ENCODE measurements around the gene HYAL2. TPM values are rescaled to one million over a fixed set of nuclear protein-coding genes. Genes with fewer than 3 reads are reported as not detected.
"Not testable (repeated sequence)": the region's sequence is repeated elsewhere in the genome, so short reads cannot be mapped to it uniquely, and the experiment has no call there.

HYAL2 gene
- total RNA-seq, 2 experiments from 2014 or later, result 1.5 to 2.1 TPM

DNA sequence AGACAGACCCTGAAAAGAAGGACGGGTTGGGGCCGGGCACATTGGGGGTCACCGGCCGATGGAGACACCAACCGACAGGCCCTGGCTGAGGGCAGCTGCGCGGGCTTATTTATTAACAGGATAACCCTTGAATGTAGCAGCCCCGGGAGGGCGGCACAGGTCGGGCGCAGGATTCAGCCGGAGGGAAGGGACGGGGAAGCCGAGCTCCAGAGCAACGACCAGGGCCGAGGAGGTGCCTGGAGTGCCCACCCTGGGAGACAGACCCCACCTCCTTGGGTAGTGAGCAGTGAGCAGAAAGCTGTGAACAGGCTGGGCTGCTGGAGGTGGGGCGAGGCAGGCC, 45.8 kb downstream of the HYAL2 start:
- Mint-ChIP-seq H3K27me3 (ENCODE audit: low read depth) (peaks cover 32% of the 10 kb centered on the region), H3K4me1 (ENCODE audit: low read depth) (peaks cover 28% of the 10 kb centered on the region), H3K27ac (no peak overlapping the region), H3K36me3 (ENCODE audit: low read depth) (no peaks in the 10 kb centered on the region), H3K4me3 (no peak overlapping the region), H3K9me3 (no peaks in the 10 kb centered on the region)
- intact Hi-C loops (cut with micrococcal nuclease), result no loop called here
- no peak for DNase-seq
- CTCF ChIA-PET, result interaction anchor here (0.6 to 1.4 kb wide), 3 partner anchors 15 to 30 kb away, joined by 4 read pairs; partner anchors contain the start of gene IFRD2

DNA sequence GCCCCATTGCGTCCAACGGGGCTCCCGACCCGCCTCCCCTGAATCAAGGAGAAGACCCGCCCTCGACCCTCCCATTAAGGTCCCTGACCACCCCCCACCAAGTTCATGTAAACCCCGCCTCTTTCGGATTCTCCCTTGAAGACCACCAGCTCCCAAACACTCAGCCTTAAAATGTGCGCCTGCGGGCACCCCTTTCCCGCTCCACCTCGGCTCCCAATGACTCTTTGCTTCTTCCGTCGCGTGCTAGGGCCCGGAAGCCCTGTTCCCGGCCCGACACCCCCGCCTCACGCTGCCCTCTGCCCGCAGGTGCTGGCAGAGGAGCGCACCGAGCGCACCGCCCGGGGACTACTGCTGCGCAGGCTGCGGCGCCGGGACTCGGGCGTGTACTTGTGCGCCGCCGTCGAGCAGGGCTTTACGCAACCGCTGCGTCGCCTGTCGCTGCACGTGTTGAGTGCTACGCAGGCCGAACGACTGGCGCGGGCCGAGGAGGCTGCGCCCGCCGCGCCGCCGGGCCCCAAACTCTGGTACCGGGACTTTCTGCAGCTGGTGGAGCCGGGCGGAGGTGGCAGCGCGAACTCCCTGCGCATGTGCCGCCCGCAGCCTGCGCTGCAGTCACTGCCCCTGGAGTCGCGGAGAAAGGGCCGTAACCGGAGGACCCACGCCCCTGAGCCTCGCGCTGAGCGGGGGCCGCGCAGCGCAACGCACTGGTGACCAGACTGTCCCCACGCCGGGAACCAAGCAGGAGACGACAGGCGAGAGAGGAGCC, 46.4 kb downstream of the HYAL2 start:
- DNase-seq, result peak; percentile 48
- peaks cover 32% of the 10 kb centered on the region for H3K27me3 Mint-ChIP-seq (ENCODE audit: low read depth)
- no peak overlapping the region for H3K27ac Mint-ChIP-seq
- no peaks in the 10 kb centered on the region for H3K36me3 Mint-ChIP-seq (ENCODE audit: low read depth)
- CTCF ChIA-PET, result interaction anchor here (1.0 to 1.7 kb wide), 3 partner anchors 15 to 48 kb away, joined by 4 to 9 read pairs (median 4); partner anchors contain the start of gene IFRD2
- peak overlapping the region; percentile 59 for H3K4me3 Mint-ChIP-seq
- peaks cover 31% of the 10 kb centered on the region for H3K4me1 Mint-ChIP-seq (ENCODE audit: low read depth)
- H3K9me3 Mint-ChIP-seq, result no peaks in the 10 kb centered on the region
- intact Hi-C loops (cut with micrococcal nuclease), result no loop called here

DNA sequence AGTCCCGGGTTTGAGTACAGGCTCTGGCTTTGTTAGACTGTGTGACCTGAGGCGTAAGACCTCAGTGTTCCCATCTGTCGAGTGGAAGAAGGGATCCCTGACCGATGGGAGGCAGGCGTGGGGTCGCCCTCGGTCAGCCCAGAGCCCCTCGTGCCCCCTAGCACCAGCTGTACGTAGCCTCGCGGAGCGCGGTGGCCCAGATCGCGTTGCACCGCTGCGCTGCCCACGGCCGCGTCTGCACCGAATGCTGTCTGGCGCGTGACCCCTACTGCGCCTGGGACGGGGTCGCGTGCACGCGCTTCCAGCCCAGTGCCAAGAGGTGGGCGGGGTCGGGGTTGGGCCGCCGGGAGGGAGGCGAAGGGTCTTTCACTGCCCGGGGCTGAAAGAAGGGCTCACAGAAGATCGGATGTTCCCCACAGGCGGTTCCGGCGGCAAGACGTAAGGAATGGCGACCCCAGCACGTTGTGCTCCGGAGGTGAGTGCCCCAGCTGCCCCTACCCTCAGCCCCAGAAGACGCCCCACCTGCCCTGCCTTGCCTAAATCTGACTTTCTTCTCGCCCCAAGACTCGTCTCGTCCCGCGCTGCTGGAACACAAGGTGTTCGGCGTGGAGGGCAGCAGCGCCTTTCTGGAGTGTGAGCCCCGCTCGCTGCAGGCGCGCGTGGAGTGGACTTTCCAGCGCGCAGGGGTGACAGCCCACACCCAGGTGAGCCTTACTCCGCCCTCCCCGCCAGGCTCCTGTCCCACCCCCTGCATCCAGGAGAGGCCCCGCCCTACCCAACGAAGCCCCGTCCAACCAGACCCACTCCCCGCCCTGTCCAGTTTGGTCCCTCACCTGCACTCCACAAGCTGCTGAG, 47.2 kb downstream of the HYAL2 start:
- intact Hi-C loops (cut with micrococcal nuclease), result no loop called here
- peaks cover 31% of the 10 kb centered on the region for H3K4me1 Mint-ChIP-seq (ENCODE audit: low read depth)
- H3K4me3 Mint-ChIP-seq, result peak overlapping the region; percentile 59

DNA sequence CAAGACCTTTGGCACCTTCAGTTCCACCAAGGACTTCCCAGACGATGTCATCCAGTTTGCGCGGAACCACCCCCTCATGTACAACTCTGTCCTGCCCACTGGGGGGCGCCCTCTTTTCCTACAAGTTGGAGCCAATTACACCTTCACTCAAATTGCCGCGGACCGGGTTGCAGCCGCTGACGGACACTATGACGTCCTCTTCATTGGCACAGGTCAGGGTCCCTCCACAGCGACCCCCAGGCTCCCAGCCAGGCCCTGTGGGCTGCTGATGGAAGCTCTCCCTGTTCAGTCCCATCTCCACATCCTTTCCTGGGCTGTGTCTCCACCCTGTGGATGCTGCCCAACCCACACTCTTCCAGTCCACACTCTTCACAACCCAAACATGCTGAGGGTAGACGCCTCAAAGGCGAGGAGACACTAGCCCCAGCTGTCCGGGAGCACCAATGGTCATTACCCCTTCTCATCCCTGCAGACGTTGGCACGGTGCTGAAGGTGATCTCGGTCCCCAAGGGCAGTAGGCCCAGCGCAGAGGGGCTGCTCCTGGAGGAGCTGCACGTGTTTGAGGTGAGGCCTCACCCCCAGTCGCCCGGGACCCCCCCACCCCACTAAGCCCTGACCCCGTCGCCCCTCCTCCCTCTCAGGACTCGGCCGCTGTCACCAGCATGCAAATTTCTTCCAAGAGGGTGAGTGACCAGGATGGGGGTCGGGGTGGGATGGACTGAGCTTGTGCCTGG, 48.0 kb downstream of the HYAL2 start:
- peaks cover 31% of the 10 kb centered on the region for H3K4me1 Mint-ChIP-seq (ENCODE audit: low read depth)
- peak; percentile 87 for DNase-seq
- no peak overlapping the region for H3K27ac Mint-ChIP-seq
- H3K9me3 Mint-ChIP-seq, result no peaks in the 10 kb centered on the region
- CTCF ChIA-PET, result interaction anchor here (0.7 to 2.7 kb wide), 14 partner anchors 10 to 155 kb away, joined by 3 to 16 read pairs (median 4); partner anchors contain the start of genes HYAL3 and NAA80
- peaks cover 32% of the 10 kb centered on the region for H3K27me3 Mint-ChIP-seq (ENCODE audit: low read depth)
- H3K36me3 Mint-ChIP-seq (ENCODE audit: low read depth), result no peaks in the 10 kb centered on the region
- intact Hi-C loops (cut with micrococcal nuclease), result loop anchor here (1.0 kb wide), 2 partner anchors 50 to 276 kb away; no protein-coding TSS in a partner anchor
- H3K4me3 Mint-ChIP-seq, result no peak overlapping the region

More for the DNA sequence above, 47.2 kb downstream of the HYAL2 start:
- CTCF ChIA-PET, result interaction anchor here (0.7 to 2.7 kb wide), 16 partner anchors 9 to 156 kb away, joined by 3 to 16 read pairs (median 4); partner anchors contain the start of genes HYAL3, IFRD2 and NAA80
- Mint-ChIP-seq H3K9me3 (no peaks in the 10 kb centered on the region), H3K27me3 (ENCODE audit: low read depth) (peaks cover 32% of the 10 kb centered on the region), H3K27ac (no peak overlapping the region), H3K36me3 (ENCODE audit: low read depth) (no peaks in the 10 kb centered on the region)
- DNase-seq, result no peak

DNA sequence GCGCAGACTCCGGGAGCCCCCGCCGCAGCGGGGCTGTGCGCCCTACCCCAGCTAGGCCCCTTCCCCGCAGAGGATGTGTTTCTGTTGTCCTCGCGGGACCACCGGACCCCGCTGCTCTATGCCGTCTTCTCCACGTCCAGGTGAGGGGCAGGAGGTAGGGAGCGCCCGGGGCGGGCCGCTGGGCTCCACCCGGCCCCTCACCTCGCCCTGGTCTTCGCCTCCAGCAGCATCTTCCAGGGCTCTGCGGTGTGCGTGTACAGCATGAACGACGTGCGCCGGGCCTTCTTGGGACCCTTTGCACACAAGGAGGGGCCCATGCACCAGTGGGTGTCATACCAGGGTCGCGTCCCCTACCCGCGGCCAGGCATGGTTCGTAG, 48.9 kb downstream of the HYAL2 start:
- H3K27me3 Mint-ChIP-seq (ENCODE audit: low read depth), result peaks cover 32% of the 10 kb centered on the region
- H3K36me3 Mint-ChIP-seq (ENCODE audit: low read depth), result no peaks in the 10 kb centered on the region
- CTCF ChIA-PET, result interaction anchor here (0.7 to 2.7 kb wide), 3 partner anchors 18 to 141 kb away, joined by 3 to 16 read pairs (median 8); no protein-coding TSS in a partner anchor
- H3K4me3 Mint-ChIP-seq, result no peak overlapping the region
- H3K4me1 Mint-ChIP-seq (ENCODE audit: low read depth), result peaks cover 31% of the 10 kb centered on the region
- H3K9me3 Mint-ChIP-seq, result no peaks in the 10 kb centered on the region
- no peak overlapping the region for H3K27ac Mint-ChIP-seq
- DNase-seq, result no peak
- intact Hi-C loops (cut with micrococcal nuclease), result loop anchor here (1.0 kb wide), 7 partner anchors 13 to 277 kb away; no protein-coding TSS in a partner anchor

DNA sequence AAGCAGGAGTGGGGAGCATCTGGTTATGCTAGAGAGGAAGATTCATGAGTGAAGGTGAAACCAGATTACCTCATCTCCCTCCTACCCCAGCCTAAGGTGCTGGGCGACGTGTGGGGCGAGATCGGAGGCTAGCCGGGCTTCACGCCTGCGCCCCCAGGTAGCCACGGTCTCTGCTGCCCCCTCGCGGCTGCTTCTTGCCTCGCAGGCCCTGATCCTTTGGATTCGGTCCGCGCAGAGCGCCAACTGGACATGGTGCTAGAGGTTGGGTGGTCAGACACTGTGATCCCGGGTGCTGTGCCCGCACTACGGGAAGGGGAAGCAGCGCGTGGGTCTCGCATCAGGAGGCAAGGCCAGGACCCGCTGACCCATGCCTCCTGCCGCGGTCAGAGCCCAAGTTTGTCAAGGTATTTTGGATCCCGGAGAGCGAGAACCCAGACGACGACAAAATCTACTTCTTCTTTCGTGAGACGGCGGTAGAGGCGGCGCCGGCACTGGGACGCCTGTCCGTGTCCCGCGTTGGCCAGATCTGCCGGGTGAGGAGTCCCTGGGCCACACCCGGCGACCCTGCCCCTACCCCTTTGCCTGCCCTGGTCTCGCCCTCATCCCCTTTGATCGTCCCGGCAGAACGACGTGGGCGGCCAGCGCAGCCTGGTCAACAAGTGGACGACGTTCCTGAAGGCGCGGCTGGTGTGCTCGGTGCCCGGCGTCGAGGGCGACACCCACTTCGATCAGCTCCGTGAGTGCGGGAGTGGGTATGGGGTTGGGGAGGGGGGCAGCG, 49.4 kb downstream of the HYAL2 start:
- CTCF ChIA-PET, result interaction anchor here (0.7 to 2.7 kb wide), 13 partner anchors 10 to 1252 kb away, joined by 3 to 18 read pairs (median 7); partner anchors contain the start of gene GNAT1
- Mint-ChIP-seq H3K4me1 (ENCODE audit: low read depth) (peaks cover 31% of the 10 kb centered on the region), H3K27me3 (ENCODE audit: low read depth) (peaks cover 34% of the 10 kb centered on the region), H3K27ac (no peak overlapping the region), H3K36me3 (ENCODE audit: low read depth) (no peaks in the 10 kb centered on the region), H3K4me3 (peak overlapping the region; percentile 39), H3K9me3 (no peaks in the 10 kb centered on the region)
- intact Hi-C loops (cut with micrococcal nuclease), result loop anchor here (1.0 kb wide), 5 partner anchors 13 to 152 kb away; no protein-coding TSS in a partner anchor
- DNase-seq, result peak; percentile 93

DNA sequence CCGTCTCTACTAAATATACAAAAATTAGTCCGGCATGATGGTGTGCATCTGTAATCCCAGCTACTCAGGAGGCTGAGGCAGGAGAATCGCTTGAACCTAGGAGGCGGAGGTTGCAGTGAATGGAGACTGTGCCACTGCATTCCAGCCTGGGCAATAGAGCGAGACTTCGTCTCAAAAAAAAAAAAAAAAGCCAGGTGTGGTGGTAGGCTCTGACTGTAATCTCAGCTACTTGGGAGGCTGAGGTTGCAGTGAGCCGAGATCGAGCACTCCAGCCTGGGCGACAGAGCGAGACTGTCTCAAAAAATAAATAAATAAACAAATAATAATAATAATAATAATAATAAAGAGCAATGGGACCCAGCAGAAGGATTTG, 50.0 kb downstream of the HYAL2 start:
- intact Hi-C loops (cut with micrococcal nuclease); H3K9me3 Mint-ChIP-seq: not testable (repeated sequence)
- CTCF ChIA-PET, result interaction anchor here (0.6 to 2.7 kb wide), 14 partner anchors 9 to 1251 kb away, joined by 3 to 18 read pairs (median 4); partner anchors contain the start of genes GNAT1 and RASSF1

DNA sequence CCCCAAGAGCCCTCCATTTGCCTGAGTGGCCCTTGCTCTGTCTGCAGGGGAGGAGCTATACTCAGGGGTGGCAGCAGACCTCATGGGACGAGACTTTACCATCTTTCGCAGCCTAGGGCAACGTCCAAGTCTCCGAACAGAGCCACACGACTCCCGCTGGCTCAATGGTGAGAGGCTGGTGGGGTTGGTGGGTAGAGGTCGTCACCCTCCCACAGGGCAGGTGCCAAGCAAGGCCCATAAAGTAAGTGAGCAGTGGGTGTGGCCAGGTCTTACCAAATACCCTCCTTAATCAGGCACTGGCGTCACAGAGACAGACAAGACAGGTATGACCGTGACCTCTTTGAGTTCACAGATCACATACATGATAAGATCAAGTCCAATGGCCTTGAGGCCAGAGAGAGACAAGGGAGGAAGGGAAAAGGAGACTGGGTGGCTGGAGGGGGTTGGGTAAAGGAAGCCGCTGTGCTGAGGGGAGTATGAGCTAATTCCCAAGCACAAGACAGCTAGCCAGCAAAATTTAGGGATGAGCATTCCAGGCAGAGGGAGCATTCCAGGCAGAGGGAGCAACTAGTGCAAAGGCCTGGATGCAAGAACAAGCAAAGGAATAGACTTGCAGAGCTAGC, 51.1 kb downstream of the HYAL2 start:
- peaks cover 31% of the 10 kb centered on the region for H3K4me1 Mint-ChIP-seq (ENCODE audit: low read depth)
- intact Hi-C loops (cut with micrococcal nuclease), result no loop called here
- CTCF ChIA-PET, result interaction anchor here (0.9 to 2.7 kb wide), 12 partner anchors 8 to 149 kb away, joined by 3 to 18 read pairs (median 4); partner anchors contain the start of genes GNAT1, LSMEM2 and RASSF1
- H3K36me3 Mint-ChIP-seq (ENCODE audit: low read depth), result no peaks in the 10 kb centered on the region
- DNase-seq, result no peak
- no peak overlapping the region for H3K27ac Mint-ChIP-seq
- no peaks in the 10 kb centered on the region for H3K9me3 Mint-ChIP-seq
- H3K27me3 Mint-ChIP-seq (ENCODE audit: low read depth), result peaks cover 34% of the 10 kb centered on the region
- H3K4me3 Mint-ChIP-seq, result no peak overlapping the region

More for the DNA sequence above, 50.0 kb downstream of the HYAL2 start:
- DNase-seq; H3K36me3 Mint-ChIP-seq (ENCODE audit: low read depth); H3K4me3 Mint-ChIP-seq; H3K27ac Mint-ChIP-seq: not testable (repeated sequence)
- Mint-ChIP-seq H3K27me3 (ENCODE audit: low read depth) (peaks cover 34% of the 10 kb centered on the region), H3K4me1 (ENCODE audit: low read depth) (peaks cover 31% of the 10 kb centered on the region)

DNA sequence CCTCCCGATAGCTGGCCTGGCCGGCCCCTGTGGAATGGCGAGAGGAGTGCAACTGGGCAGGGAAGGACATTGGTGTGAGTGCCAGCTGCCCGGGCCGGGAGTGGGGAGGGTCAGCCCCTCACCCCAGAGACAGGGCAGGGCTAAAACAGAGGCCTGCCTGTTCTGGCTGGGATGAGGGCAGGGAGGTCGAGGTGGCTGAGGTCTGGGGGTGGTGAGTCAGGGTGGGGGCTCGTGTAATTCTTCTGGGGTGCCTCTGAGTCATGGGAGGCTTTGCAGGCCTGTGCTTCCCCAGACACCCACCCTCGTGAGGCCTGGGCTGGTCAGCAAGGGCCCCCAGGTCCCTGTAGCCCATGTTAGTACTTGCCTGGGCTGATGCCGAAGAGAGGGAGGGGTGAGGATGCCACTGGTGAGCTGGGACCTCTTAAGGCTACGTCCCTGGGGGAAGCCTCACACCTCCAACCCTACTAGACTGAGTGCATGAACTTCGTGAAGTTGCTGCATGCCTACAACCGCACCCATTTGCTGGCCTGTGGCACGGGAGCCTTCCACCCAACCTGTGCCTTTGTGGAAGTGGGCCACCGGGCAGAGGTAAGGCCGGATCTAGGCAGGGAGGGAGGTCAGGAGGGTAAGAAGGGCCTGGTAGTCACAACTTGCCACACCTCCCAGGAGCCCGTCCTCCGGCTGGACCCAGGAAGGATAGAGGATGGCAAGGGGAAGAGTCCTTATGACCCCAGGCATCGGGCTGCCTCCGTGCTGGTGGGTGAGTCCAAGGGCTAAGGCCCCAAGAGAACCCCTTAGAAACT, 51.9 kb downstream of the HYAL2 start:
- Mint-ChIP-seq H3K27me3 (ENCODE audit: low read depth) (peaks cover 33% of the 10 kb centered on the region), H3K9me3 (no peaks in the 10 kb centered on the region), H3K27ac (no peak overlapping the region), H3K4me1 (ENCODE audit: low read depth) (peaks cover 25% of the 10 kb centered on the region), H3K4me3 (no peak overlapping the region), H3K36me3 (ENCODE audit: low read depth) (no peaks in the 10 kb centered on the region)
- no peak for DNase-seq
- intact Hi-C loops (cut with micrococcal nuclease), result no loop called here
- CTCF ChIA-PET, result interaction anchor here (0.6 to 2.7 kb wide), 10 partner anchors 8 to 148 kb away, joined by 3 to 18 read pairs (median 6); partner anchors contain the start of genes GNAT1 and LSMEM2

DNA sequence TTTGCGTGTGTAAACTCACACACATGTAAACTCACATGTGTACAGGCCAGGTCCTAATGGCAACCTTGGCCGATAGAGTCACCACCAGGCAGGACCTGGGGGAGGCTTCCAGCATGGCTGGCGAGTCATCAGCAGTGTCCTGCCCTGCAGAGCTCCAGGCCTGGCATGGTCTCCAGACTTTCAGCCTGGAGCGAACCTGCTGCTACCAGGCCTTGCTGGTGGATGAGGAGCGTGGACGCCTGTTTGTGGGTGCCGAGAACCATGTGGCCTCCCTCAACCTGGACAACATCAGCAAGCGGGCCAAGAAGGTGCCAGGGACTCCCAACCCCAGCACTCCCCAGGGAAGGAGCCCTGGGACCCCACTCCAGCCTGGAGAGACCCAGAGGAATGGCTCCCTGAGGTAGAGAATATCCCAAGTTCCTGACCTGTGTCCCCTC, 52.5 kb downstream of the HYAL2 start:
- Mint-ChIP-seq H3K36me3 (ENCODE audit: low read depth) (no peaks in the 10 kb centered on the region), H3K4me1 (ENCODE audit: low read depth) (peaks cover 20% of the 10 kb centered on the region), H3K27me3 (ENCODE audit: low read depth) (peaks cover 28% of the 10 kb centered on the region), H3K27ac (no peak overlapping the region), H3K4me3 (no peak overlapping the region), H3K9me3 (no peaks in the 10 kb centered on the region)
- intact Hi-C loops (cut with micrococcal nuclease), result no loop called here
- CTCF ChIA-PET, result interaction anchor here (0.6 to 1.9 kb wide), 4 partner anchors 9 to 76 kb away, joined by 3 to 7 read pairs (median 5); partner anchors contain the start of gene LSMEM2
- no peak for DNase-seq
